ENCODE data around the gene SH3BP1.

The SH3BP1 gene

DNA sequence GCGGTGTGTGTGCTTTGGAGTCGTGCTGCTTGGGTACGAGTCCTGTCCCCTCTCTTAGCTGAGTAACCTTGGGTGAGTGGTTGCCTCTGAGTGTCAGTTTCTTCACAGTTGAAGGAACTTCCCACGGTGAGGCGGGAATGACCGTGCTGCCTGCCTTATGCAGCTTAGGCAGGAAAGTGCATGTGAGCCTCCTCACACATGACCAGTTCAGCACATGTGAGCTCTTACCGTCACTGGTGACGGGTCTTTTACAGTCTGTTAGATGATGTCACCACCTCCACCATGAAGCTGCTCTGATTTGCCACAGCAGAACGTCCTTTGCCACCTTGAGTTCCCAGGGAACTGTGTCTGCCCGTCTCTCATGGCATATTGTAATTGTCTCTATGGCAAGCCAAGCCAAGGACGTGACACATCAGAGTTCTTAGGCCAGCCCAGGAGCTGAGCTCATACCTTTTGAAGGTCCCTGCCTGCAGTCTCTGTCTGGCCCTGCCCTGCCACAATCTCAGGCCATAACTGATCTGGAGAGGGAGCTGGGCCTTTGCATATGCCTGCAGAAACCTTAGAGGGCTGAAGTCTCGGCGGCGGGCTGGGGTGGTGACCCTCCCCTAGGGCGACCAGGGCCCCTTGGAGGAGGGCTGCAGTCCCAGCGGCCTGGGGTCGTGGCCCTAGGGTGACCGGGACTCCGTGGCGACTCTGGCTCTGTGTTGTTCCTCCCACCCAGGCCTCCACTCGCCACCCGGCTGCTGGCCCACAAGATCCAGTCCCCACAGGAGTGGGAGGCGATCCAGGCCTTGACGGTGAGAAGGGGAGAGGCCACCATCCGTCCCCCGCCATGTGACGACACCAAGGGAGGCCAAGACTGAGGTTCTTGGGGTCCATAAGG lies 23.0 kb upstream of the SH3BP1 start:
- DNase-seq = no peak

DNA sequence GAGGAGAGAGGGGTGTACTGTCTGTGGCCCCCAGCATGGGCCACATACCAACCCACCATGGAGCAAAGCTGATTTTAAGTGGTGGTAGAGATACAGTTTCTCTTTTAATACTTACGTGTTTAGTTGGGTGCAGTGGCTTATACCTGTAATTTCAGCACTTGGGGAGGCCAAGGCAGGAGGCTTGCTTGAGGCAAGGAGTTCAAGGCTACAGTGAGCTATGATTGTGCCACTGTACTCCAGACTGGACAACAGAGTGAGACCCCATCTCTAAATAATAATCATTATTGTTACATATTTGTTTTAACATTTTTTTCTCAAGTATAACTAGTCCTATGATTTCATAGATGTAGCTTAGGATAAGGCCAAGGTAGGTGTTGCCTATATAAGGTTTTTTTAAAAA lies 22.0 kb upstream of the SH3BP1 start:
- DNase-seq = no peak

DNA sequence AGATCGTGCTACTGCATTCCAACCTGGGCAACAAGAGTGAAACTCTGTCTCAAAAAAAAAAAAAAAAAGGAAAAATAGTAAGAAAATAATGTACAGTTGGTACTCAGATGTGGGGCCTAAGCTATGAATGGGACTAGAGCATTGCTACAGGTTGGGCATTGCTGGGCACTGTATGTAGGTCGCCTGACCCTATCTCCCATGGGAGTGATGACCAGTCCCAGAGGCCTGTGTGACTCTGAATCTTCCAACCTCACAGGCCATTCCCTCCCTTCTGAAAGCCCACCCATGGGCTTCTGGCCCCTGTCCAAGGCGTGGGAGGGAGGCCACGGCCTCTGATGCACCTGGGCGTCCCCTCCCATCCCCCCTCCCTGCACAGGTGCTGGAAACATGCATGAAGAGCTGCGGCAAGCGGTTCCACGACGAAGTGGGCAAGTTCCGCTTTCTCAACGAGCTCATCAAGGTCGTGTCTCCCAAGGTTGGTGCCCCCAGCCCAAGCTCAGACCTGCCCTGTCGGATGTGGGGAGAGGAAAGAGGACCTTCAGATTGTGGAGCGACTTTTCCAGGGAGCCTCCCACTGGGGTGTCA lies 21.3 kb upstream of the SH3BP1 start:
- no peak for DNase-seq

DNA sequence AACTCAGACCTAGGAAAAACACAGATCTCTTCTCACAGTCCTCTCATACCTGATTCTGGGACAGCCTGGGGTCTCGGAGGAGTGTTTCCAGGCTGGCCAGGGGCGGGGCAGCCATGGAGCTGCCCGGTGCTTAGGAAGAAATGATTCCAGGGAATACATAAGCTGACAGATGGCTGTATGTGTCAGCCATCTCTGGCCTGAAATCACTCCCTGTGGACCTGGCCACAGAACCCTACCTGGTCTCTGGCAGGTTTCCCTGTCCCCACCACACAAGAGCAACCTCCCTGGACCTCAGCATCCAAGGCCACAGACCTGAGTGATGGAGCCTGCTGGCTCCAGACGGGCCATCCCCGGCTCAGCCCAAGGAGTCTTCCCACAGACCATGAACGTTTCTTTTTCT lies 20.8 kb upstream of the SH3BP1 start:
- no peak for DNase-seq

DNA sequence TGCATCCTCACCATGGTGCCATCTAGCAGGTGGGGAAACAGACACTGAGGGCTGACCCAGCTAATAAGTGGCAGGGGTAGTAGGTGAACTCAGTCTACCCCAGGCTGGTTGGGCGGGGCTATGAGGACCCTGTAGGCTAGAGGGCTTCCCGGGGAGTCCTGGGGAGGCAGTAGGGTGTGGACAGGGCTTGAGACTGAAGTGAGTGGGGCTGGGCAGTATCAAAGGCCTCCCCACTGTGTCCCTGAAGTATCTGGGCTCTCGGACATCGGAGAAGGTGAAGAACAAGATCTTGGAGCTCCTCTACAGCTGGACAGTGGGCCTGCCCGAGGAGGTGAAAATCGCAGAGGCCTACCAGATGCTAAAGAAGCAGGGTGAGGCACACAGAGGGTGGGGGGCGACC lies 19.5 kb upstream of the SH3BP1 start:
- no peak for DNase-seq

DNA sequence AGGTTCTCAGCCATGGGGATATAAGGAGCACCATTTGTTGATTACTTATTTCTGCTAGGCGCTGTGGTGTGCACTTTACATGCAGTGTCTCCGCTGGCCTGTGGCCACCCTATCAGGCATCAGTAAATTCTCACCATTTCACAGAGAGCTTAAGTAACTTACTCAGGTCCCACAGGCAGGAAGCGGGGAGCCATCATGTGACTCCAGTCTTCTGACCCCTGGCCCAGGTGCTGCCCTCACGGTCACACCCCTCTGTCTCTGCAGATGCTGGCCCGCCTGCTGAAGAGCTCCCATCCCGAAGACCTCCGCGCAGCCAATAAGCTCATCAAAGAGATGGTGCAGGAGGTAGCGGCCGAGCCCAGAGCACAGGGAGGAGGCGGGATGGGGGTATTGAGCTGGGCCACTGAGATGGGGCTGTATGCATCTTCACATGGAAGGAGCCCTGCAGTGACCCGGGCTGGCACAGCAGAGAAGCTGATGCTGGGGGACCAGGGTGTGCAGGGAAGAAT lies 18.1 kb upstream of the SH3BP1 start:
- no peak for DNase-seq

DNA sequence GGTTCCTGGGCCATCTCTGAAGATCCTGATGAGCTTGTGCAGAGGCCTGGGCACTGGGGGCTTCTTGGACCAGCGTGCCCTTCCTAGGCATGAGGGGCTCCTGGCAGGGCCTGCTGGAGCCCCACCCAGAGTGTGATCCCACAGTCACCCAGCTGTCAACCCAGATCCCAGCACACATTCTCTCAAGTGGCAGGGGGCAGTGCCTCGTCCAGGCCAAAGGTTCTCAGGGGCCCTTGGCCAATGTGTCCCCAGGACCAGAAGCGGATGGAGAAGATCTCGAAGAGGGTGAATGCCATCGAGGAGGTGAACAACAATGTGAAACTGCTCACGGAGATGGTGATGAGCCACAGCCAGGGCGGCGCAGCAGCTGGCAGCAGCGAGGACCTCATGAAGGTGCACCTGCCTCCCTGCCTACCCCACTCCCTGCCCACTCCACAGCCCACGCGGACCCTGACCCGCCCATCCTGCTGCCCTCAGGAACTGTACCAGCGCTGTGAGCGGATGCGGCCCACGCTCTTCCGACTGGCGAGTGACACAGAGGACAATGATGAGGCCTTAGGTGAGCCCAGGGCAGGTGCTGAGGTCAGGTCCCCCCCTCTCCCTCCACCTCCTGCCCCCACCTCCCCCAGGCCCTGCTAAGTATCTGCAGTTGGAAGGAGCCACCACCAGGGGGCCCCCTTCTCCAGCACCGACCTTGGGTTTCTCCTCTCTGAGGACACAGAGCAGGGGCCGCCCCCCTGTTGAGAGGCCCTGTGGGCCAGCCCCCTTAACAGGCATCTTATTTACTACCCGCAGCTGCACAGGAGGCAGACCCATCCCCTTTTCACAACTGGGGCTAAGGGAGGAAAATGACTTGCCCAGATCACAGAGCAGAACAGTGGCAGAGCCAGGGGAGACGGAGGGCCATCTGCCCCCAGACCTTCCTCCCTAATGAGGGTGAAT lies 16.1 kb upstream of the SH3BP1 start:
- peak in 1 of 2 experiments; percentile 11 for DNase-seq

DNA sequence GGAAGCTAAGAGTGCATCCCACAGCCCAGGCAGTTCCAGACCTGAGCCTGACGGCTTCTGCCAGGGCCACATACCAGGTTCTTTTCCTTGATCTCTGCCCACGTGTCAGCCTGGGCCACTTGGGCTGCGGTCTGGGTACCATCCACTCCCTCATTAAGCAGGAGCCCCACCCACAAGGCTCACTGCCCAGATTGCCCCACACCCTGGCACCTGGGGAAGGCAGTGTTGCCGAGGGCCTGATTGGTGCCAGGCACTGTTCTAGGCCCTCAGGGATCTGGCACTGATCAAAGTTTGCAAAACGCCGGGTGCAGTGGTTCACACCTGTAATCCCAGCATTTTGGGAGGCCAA lies 15.5 kb upstream of the SH3BP1 start:
- no peak for DNase-seq

DNA sequence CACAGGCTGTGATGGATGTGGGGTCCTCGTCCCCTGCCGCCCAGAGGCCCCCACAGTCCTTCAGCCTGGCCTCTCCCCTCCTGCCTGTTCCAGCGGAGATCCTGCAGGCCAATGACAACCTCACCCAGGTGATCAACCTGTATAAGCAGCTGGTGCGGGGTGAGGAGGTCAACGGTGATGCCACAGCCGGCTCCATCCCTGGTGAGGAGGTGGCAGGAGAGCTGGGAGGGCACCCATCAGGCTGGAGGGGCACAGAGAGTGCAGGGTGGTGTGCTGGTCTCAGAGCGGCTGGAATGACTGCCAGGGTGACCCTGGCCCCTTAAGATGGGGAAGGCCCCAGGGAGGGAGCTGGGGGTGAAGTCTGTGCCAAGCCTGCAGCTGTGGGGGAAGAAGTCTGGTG lies 14.6 kb upstream of the SH3BP1 start:
- DNase-seq = no peak

DNA sequence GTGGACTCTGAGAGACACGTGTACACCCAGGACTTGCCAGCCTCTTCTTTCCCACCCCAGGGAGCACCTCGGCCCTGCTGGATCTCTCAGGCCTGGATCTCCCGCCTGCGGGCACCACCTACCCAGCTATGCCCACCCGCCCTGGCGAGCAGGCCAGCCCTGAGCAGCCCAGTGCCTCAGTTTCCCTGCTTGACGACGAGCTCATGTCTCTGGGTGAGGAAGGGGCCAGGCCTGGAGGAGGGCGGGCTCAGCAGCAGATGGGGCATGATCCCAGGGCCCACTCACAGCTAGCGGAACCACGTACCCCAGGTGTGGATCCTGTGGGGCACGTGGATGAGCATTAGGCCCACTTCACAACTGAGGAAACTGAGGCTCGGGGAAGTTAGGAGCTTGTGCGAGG lies 13.7 kb upstream of the SH3BP1 start:
- no peak for DNase-seq

DNA sequence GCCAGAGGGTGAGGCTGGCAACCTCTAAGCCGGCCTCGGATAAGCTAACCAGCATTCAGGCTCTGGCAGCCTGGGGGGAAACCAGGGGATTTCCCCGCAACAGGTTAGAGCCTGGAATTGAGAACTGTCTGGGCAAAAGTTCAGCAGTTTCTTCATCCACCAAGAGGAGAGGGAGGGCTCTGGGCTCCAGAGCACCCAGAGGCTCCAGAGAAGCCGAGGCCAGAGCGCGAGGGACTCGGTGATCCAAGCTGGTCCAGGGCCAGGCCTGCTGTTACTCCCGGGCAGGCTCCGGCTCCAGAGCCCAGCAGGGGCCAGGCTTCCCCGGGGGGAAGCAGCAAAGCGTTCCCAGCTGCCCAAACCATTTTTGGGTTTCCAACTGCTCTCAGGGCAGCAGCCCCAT lies 13.3 kb upstream of the SH3BP1 start:
- DNase-seq = no peak

DNA sequence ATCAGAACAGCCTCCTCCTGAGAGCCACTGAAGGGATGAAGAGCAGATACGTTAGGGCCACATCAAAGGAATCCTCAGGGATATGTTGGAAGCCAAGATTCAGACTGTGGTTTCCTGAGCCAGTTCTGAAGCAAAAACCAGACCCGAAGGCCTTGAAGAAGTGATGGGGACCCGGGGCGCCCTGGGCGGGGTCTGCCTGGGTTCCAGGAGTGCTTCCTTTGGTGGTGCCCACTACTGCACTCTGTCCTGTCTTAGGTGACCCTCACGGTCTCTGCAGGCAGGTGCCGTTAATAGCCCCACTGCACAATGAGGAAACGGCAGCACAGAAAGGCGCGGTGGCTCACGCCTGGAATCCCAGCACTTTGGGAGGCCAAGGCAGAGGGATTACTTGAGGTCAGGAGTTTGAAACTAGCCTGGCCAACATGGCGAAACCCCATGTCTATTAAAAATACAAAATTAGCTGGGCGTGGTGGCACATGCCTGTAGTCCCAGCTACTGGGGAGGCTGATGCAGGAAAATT lies 12.9 kb upstream of the SH3BP1 start:
- DNase-seq = no peak

DNA sequence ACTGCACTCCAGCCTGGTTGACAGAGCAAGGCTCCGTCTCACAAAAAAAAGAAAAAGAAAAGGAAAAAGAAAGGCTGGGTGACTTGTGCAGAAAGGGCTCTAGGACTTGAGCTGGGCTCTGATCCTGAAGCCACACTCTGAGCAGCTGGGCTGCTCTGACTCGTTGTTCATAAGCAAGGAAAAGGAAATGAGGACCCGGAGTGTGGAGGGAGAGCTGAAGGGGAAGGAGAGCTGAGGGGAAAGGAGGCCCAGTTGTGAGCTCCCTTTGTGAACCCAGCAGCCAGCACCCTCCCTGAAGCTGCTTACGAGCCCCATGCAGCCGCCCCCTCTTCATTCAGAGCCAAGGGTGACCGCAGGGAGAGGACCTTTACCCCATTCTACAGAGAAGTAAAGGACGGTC lies 12.3 kb upstream of the SH3BP1 start:
- no peak for DNase-seq

DNA sequence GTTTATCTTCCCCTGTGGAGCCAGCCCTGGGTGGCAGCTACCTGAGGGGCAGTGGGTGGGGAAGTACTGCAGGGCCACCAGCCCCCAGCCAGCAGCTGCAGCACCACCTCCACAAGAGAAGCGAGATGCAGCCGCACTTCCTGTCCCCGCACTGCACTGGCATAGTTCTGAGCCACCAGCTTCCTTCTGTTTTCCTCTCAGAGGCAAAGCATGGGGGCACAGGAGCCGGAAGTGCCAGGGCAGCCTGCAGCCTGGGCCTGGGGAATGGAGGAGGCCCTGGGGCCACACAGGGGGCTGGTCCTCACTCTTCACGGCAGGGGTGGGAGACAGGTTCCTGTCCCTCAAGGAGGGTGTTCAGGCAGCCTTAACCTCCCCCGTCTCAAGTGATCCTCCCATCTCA lies 11.9 kb upstream of the SH3BP1 start:
- no peak for DNase-seq

DNA sequence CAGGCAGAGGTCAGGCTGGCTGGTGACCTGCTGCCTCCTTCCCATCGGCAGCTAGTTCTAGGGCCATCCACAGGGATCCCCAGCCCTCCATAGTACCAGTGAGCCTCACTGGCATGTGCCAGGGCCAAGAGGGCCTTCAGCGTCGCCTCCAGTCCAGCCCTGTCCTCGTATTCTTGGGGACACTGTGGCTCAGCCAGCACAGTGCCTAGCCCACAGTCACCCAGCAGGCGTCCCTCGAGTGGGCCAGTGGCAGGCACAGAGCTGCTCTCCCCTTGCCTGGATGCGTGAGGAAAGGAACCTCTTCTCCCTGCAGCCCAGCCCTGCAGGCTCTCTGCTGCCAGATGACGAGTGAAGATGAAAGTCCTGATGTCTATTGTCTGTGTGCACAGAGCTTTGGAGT lies 10.6 kb upstream of the SH3BP1 start:
- DNase-seq = no peak

DNA sequence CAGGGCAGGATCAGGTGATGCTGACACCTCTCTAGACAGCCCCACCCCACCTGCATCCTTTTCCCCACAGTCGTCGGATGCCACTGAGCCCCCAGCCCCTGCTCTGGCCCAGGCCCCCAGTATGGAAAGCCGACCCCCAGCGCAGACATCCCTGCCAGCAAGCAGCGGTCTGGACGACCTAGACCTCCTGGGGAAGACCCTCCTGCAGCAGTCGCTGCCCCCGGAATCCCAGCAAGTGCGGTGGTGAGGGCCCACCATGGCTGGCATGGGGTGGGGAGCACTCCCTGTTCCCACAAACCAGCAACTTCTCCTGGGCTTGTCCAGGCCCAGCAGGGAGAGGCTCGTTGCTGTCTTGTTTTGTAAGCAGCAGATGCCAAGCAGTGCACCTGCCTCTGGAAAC lies 9.5 kb upstream of the SH3BP1 start:
- DNase-seq = no peak

DNA sequence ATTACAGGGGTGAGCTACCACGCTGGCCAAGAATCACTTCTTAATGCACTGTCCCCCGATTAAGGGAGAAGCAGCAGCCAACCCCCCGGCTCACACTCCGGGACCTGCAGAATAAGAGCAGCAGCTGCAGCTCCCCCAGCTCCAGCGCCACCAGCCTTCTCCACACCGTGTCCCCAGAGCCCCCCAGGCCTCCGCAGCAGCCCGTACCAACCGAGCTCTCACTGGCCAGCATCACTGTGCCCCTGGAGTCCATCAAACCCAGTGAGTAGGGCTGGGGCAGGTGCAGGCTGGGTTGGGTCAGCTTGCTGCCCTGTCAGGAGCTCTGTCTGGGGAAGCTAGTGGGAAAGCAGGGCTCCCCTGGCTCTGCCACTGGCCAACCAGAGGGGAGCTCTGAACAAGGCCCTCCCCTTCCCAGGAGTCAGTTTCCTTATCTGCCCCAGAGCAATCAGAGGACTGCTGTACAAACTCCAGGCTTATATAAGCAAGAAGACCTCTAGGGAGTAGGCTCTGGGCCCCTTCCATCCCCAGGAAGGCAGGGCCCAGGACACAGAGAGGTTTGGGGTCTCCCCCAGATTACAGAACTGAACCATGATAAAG lies 8.5 kb upstream of the SH3BP1 start:
- DNase-seq = no peak

DNA sequence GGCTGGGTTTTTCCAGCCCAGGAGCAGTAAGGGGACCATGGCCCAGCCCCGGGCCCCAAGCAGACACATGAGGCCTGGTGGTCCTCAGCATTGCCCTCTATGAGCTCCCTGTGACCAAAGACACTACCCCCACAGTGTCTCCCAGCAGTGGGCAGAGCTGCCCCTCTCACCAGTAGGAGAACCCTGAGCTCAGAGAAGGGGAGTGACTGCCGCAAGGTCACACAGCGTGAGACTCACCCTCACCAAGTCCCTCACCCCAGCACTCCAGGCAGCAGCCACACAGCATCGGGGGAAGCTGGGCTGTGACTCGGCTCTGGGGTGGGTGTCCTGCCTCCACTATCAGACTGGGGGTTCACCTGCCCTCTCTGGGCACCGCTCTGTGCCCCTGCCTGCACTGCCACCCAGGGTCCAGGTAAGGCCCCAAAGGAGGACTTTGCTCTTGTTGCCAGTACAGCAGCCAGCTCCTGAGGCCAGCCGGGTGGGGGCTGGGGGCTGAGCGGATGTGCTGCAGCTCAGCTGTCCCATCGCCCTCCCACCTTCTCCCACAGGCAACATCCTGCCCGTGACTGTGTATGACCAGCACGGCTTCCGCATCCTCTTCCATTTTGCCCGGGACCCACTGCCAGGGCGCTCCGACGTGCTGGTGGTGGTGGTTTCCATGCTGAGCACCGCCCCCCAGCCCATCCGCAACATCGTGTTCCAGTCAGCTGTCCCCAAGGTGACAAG lies 7.9 kb upstream of the SH3BP1 start:
- DNase-seq = no peak

DNA sequence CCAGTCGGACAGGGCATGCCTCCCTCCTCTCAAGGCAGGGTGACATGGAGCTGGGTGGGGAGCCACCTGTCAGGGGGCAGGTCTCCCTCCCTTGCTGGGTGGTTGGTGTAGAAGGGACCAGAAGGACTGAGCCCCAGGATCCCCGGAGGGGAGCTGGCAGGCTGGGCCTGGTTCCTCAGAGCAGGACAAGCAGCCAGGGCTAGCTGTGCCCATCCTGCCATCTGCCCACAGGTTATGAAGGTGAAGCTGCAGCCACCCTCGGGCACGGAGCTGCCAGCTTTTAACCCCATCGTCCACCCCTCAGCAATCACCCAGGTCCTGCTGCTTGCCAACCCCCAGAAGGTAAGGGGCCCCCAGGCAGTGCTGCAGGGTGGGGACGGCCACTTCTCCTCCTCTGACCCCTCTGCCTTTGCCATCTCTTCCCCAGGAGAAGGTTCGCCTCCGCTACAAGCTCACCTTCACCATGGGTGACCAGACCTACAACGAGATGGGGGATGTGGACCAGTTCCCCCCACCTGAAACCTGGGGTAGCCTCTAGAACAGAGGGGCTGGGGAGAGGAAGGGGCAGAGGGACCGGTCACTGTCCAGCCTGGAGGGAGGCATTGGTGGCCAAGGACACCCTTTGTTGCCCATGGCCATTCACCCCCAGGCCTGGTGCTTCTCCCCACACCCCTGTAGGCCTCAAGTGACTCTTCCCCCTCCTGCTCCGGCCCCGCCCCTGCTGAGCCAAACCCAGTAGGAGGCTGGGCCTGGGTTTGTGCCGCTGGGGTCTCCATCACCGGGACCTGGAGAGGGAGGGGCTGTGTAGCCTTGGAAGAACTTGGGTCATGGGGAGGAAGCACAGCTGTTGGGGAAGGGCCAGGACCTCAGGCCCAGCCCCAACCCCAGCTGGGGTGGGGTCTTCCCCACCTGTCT lies 7.0 kb upstream of the SH3BP1 start:
- DNase-seq = no peak

DNA sequence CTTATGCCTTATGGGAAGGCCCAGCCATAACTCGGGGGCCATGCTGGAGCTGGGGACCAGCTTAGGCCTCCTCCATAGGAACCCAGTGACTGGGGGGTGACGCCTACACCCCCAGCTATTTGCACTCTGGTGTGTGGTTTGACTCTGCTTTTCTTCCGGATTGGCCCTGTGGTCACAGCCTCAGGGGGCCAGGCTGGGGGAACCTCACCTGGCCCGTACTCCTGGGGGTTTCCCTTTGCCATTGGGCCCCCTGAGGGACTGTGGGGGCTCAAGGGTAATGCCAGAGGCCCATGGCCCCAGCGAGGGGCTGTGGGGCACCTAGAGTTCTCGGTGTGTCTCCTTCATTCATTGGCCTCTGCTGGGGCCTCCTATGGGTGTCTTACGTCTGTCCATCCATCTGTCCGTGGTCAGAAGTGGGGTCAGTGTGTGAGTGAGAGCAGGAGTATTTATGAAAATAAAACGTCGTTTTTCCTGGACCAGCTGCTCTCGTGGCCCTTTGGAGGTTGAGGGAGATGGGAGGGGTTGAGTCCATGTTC lies 6.3 kb upstream of the SH3BP1 start:
- peak in 1 of 2 experiments; percentile 34 for DNase-seq

All from SW 1271 (cell line).